Sigmoid colon (tissue), 7 donors: ENCODE data around the gene SOX6. TPM values are rescaled to one million over a fixed set of nuclear protein-coding genes. Genes with fewer than 3 reads are reported as not detected.
"Not testable (repeated sequence)": the region's sequence is repeated elsewhere in the genome, so short reads cannot be mapped to it uniquely, and the experiment has no call there.

ENCODE experiments used
- DNase-seq: peaks from one replicate; pipeline ENCODE4 v3.0.0-alpha.2; 2019
- H3K27ac ChIP-seq, 4 donors: fragments of 200-600 bp; sonication (generic); one replicate each; pipeline ENCODE4 v1.5.1; 2016 to 2019; ENCODE audit warnings: mild to moderate bottlenecking in 1 of 4
- H3K27me3 ChIP-seq, 3 donors: fragments of 200-600 bp; sonication (generic); one replicate each; pipeline ENCODE4 v1.5.1; 2019; ENCODE audit warnings: mild to moderate bottlenecking in 1 of 3
- H3K36me3 ChIP-seq, 4 donors: fragments of 200-600 bp; sonication (generic); one replicate each; pipeline ENCODE4 v1.5.1; 2016 to 2019
- H3K4me1 ChIP-seq, 4 donors: fragments of 200-600 bp; sonication (generic); one replicate each; pipeline ENCODE4 v1.5.1; 2017 to 2019
- H3K4me3 ChIP-seq, 4 donors: fragments of 200-600 bp; sonication (generic); one replicate each; pipeline ENCODE4 v1.5.1; 2017 to 2019; ENCODE audit warnings: mild to moderate bottlenecking in 2 of 4, moderate library complexity in 1 of 4
- H3K9me3 ChIP-seq, 4 donors: fragments of 200-600 bp in 3 of 4; sonication (generic) in 3 of 4; one replicate each; pipeline versions ENCODE4 v1.5.1 to v1.6.1; 2013 to 2019
- CTCF ChIP-seq, 4 experiments: fragments of 450-650 bp in 3 of 4; fragments of 200-600 bp in 1 of 4; IDR thresholded peaks; one replicate each; pipeline ENCODE4 v1.5.1; 2016 to 2019; ENCODE audit warnings: antibody characterized with exemption in 4 of 4, mild to moderate bottlenecking in 3 of 4, moderate library complexity in 2 of 4
- EP300 ChIP-seq, 4 donors: sonication (generic); formaldehyde crosslinking; IDR thresholded peaks; one replicate each; pipeline ENCODE4 v1.6.1; 2017; ENCODE audit warnings: antibody characterized with exemption in 4 of 4
- POLR2A ChIP-seq, 2 donors: fragments of 450-650 bp; IDR thresholded peaks; one replicate each; pipeline ENCODE4 v1.6.1; 2016; ENCODE audit warnings: antibody characterized with exemption in 2 of 2, mild to moderate bottlenecking in 2 of 2, moderate library complexity in 2 of 2
- POLR2AphosphoS5 ChIP-seq, 4 donors: sonication (generic); formaldehyde crosslinking; IDR thresholded peaks; one replicate each; pipeline ENCODE4 v1.6.1; 2017; ENCODE audit warnings: antibody characterized with exemption in 4 of 4
- WGBS, 2 donors: extraction: QIAGEN DNeasy Blood & Tissue Kit; methylation state at CpG; one replicate each; pipeline ENCODE4 v1.1.7; 2013; 5-methylcytosine and 5-hydroxymethylcytosine counted together
- intact Hi-C: fragments of 100-400 bp; cut with DNase I; formaldehyde crosslinking; loops from one replicate; pipeline ENCODE4 v1.15.1; 2023
- polyA plus RNA-seq, 3 donors: library from polyadenylated mRNA; stranded (reverse); fragments of 200-250 nt; gene quantifications; one replicate each; pipeline ENCODE4 v1.2.3, GENCODE V29; 2013
- total RNA-seq, 4 donors: library from RNA; depleted of rRNA; stranded (reverse); fragments of >200 nt; gene quantifications; one replicate each; pipeline ENCODE4 v1.1.0, GENCODE V29; 2016
- donor health status: healthy with polysubstance abuse.
- donor health status: Bipolar disorder and iron deficiency.
- donor health status: healthy.

Gene SOX6
- total and polyA plus RNA-seq, 7 donors = 0.46 to 6.1 (median 1.7) TPM

- DNase-seq = no peak
- intact Hi-C loops = no loop called here
- no peaks in the 10 kb centered on the region for H3K9me3 ChIP-seq
- H3K4me3 ChIP-seq = no peak overlapping the region
- no peak overlapping the region for H3K27ac ChIP-seq
- no peaks in the 10 kb centered on the region for H3K27me3 ChIP-seq
- TF ChIP-seq CTCF (IDR thresholded peaks at IDR 0.05) (no peak), POLR2A (IDR thresholded peaks at IDR 0.05) (no peak), EP300 (IDR thresholded peaks at IDR 0.05) (no peak), POLR2AphosphoS5 (IDR thresholded peaks at IDR 0.05) (no peak)
- WGBS, 2 donors = 81% methylated on average over 2 of the region's 2 CpGs
- H3K4me1 ChIP-seq = no peaks in the 10 kb centered on the region
- no peaks in the 10 kb centered on the region for H3K36me3 ChIP-seq
Measured at GRCh38 chr11:15923183-15923582, 433.2 kb downstream of the SOX6 start.

- 91 to 93% methylated on average over 6 of the region's 6 CpGs for WGBS, 2 donors
- H3K4me1 ChIP-seq, intact Hi-C loops, H3K27ac ChIP-seq, H3K27me3 ChIP-seq, H3K4me3 ChIP-seq, DNase-seq, H3K36me3 ChIP-seq, H3K9me3 ChIP-seq: not testable (repeated sequence)
Measured at GRCh38 chr11:15922745-15923144, 433.6 kb downstream of the SOX6 start.

GRCh38 chr11:15920856-15921629 is 435.3 kb downstream of the SOX6 start:
- DNase-seq = no peak
- WGBS, 2 donors = 94% methylated on average over 6 of the region's 6 CpGs
- Histone ChIP-seq H3K4me3 (no peak overlapping the region), H3K4me1 (no peaks in the 10 kb centered on the region), H3K27ac (no peak overlapping the region), H3K27me3 (no peaks in the 10 kb centered on the region), H3K36me3 (no peaks in the 10 kb centered on the region), H3K9me3 (no peaks in the 10 kb centered on the region)
- intact Hi-C loops = no loop called here
- TF ChIP-seq POLR2A (IDR thresholded peaks at IDR 0.05) = no peak
- no peak for TF ChIP-seq CTCF (IDR thresholded peaks at IDR 0.05)
- TF ChIP-seq POLR2AphosphoS5 (IDR thresholded peaks at IDR 0.05) = no peak
- no peak for TF ChIP-seq EP300 (IDR thresholded peaks at IDR 0.05)

- intact Hi-C loops = no loop called here
- no peaks in the 10 kb centered on the region for H3K36me3 ChIP-seq
Measured at GRCh38 chr11:15918674-15919073, 437.7 kb downstream of the SOX6 start.

GRCh38 chr11:15918212-15918611 is 438.1 kb downstream of the SOX6 start:
- Histone ChIP-seq H3K9me3 (no peaks in the 10 kb centered on the region), H3K27me3 (no peaks in the 10 kb centered on the region), H3K36me3 (no peaks in the 10 kb centered on the region), H3K4me3 (no peak overlapping the region), H3K4me1 (no peaks in the 10 kb centered on the region), H3K27ac (no peak overlapping the region)
- DNase-seq = no peak
- WGBS, 2 donors = 81 to 88% methylated on average over 2 of the region's 2 CpGs
- TF ChIP-seq POLR2AphosphoS5 (IDR thresholded peaks at IDR 0.05) (no peak), CTCF (IDR thresholded peaks at IDR 0.05) (no peak)
- intact Hi-C loops = no loop called here

More at GRCh38 chr11:15918674-15919073, 437.7 kb downstream of the SOX6 start:
- H3K27ac ChIP-seq = no peak overlapping the region
- no peak for DNase-seq
- TF ChIP-seq POLR2AphosphoS5 (IDR thresholded peaks at IDR 0.05) = no peak
- no peak for TF ChIP-seq POLR2A (IDR thresholded peaks at IDR 0.05)
- no peak for TF ChIP-seq CTCF (IDR thresholded peaks at IDR 0.05)
- TF ChIP-seq EP300 (IDR thresholded peaks at IDR 0.05) = no peak
- no peak overlapping the region for H3K4me3 ChIP-seq
- no peaks in the 10 kb centered on the region for H3K27me3 ChIP-seq
- no peaks in the 10 kb centered on the region for H3K4me1 ChIP-seq
- WGBS, 2 donors = 59 to 77% methylated on average over 1 of the region's 1 CpG
- H3K9me3 ChIP-seq = no peaks in the 10 kb centered on the region
